Activated T-cell treated with anti-CD3 and anti-CD28 coated beads, Interleukin-2, amount 50 U/mL, for 72 hours (primary cell): ENCODE measurements around the gene RBM24. TPM values are rescaled to one million over a fixed set of nuclear protein-coding genes. Genes with fewer than 3 reads are reported as not detected.
"Not testable (repeated sequence)": the region's sequence is repeated elsewhere in the genome, so short reads cannot be mapped to it uniquely, and the experiment has no call there.

ENCODE experiments used
- ATAC-seq, 2 donors: fragments of 150-1000 bp; cut with Tn5 transposase; replicated peaks in 1 of 2; 2 replicates each; pipeline ENCODE4 v1.10.0; 2021; ENCODE audit warnings: moderate library complexity in 2 of 2, mild to moderate bottlenecking in 1 of 2
- DNase-seq, 2 donors: peaks; one replicate each; pipeline ENCODE4 v3.0.0; 2021 to 2022; ENCODE audit warnings: mixed read lengths in 1 of 2
- H3K27ac Mint-ChIP-seq: one replicate; pipeline ENCODE4 v1.8.0; 2022; ENCODE audit warnings: mild to moderate bottlenecking, moderate library complexity, mixed read lengths
- H3K27me3 Mint-ChIP-seq: one replicate; pipeline ENCODE4 v1.8.0; 2022; ENCODE audit warnings: low read depth, mixed read lengths
- H3K36me3 Mint-ChIP-seq, 2 donors: one replicate each; pipeline ENCODE4 v1.8.0; 2022; ENCODE audit warnings: mixed read lengths in 2 of 2, mild to moderate bottlenecking in 1 of 2; ENCODE audit not compliant: insufficient read depth in 2 of 2
- H3K4me1 Mint-ChIP-seq: one replicate; pipeline ENCODE4 v1.8.0; 2022; ENCODE audit warnings: low read depth, mixed read lengths
- H3K4me3 Mint-ChIP-seq, 2 donors: one replicate each; pipeline ENCODE4 v1.8.0; 2022; ENCODE audit warnings: mild to moderate bottlenecking in 2 of 2, mixed read lengths in 2 of 2, moderate library complexity in 2 of 2
- H3K9me3 Mint-ChIP-seq, 2 donors: one replicate each; pipeline ENCODE4 v1.8.0; 2022; ENCODE audit warnings: mixed read lengths in 2 of 2
- total RNA-seq, 2 donors: library from RNA; stranded (reverse); gene quantifications; one replicate each; pipeline ENCODE4 v1.2.3, GENCODE V29; 2022

The RBM24 gene
- total RNA-seq, 2 donors from 2014 or later = not detected

GRCh38 chr6:17298257-17298656 is 17.1 kb downstream of the RBM24 start:
- no peak overlapping the region for H3K27ac Mint-ChIP-seq
- ATAC-seq = no peak
- H3K4me1 Mint-ChIP-seq = no peaks in the 10 kb centered on the region
- no peaks in the 10 kb centered on the region for H3K27me3 Mint-ChIP-seq
- H3K4me3 Mint-ChIP-seq = no peak overlapping the region
- no peak for DNase-seq
- H3K36me3 Mint-ChIP-seq = no peaks in the 10 kb centered on the region
- no peaks in the 10 kb centered on the region for H3K9me3 Mint-ChIP-seq

GRCh38 chr6:17299222-17299621 is 18.1 kb downstream of the RBM24 start:
- Mint-ChIP-seq H3K4me3 (no peak overlapping the region), H3K4me1 (no peaks in the 10 kb centered on the region), H3K36me3 (no peaks in the 10 kb centered on the region), H3K9me3 (no peaks in the 10 kb centered on the region), H3K27me3 (no peaks in the 10 kb centered on the region), H3K27ac (no peak overlapping the region)
- ATAC-seq (no peak), DNase-seq (no peak)

- no peaks in the 10 kb centered on the region for H3K4me1 Mint-ChIP-seq
- H3K4me3 Mint-ChIP-seq = no peak overlapping the region
- ATAC-seq (no peak), DNase-seq (no peak)
- no peaks in the 10 kb centered on the region for H3K9me3 Mint-ChIP-seq
- H3K27ac Mint-ChIP-seq = no peak overlapping the region
- no peaks in the 10 kb centered on the region for H3K27me3 Mint-ChIP-seq
- H3K36me3 Mint-ChIP-seq = no peaks in the 10 kb centered on the region
These were observed 18.6 kb downstream of the RBM24 start for GRCh38 chr6:17299750-17300149.

DNA sequence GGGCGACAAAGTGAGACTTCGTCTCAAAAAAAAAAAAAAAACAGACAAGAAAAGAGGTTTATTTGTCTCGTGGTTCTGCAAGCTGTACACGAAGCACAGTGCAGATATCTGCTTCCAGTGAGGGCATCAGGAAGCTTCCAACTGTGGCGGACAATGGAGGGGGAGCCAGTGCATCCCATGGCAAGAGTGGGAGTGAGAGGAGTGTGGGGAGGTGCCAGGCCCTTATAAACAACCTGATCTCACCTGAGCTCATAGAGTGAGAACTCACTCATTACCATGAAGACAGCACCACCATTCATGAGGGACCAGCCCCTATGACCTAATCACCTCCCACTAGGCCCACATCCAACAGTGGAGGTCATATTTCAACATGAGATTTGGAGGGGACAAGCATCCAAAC is 19.5 kb downstream of the RBM24 start:
- Mint-ChIP-seq H3K27me3 (no peaks in the 10 kb centered on the region), H3K9me3 (no peaks in the 10 kb centered on the region), H3K4me3 (no peak overlapping the region), H3K4me1 (no peaks in the 10 kb centered on the region), H3K36me3 (no peaks in the 10 kb centered on the region), H3K27ac (no peak overlapping the region)
- DNase-seq (no peak), ATAC-seq (no peak)

DNA sequence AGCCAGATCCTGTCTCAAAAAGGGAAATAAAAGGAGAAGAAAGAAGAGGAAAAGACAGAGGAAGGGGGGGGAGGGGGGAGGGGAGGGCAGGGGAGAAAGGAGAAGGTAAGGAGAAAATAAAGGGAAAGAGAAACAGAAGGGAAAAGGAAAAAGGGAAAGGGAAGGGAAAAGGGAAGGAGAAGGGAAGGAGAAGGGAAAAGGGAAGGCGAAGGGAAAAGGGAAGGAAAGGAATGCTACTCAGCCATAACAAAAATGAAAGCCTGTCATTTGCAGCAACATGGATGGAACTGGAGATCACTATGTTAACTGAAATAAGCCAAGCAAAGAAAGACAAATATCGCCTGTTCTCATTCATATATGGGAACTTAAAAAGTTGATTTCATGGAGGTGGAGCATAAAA is 22.3 kb downstream of the RBM24 start:
- DNase-seq (no peak), ATAC-seq (no peak)
- no peaks in the 10 kb centered on the region for H3K9me3 Mint-ChIP-seq
- no peaks in the 10 kb centered on the region for H3K4me1 Mint-ChIP-seq
- H3K4me3 Mint-ChIP-seq = no peak overlapping the region
- no peaks in the 10 kb centered on the region for H3K27me3 Mint-ChIP-seq
- no peak overlapping the region for H3K27ac Mint-ChIP-seq
- no peaks in the 10 kb centered on the region for H3K36me3 Mint-ChIP-seq

- Mint-ChIP-seq H3K27me3 (no peaks in the 10 kb centered on the region), H3K36me3 (no peaks in the 10 kb centered on the region), H3K9me3 (peaks cover 0 to 1% of the 10 kb centered on the region in 2 donors), H3K4me3 (no peak overlapping the region), H3K4me1 (no peaks in the 10 kb centered on the region), H3K27ac (no peak overlapping the region)
- no peak for ATAC-seq
- no peak for DNase-seq
These were observed 24.2 kb downstream of the RBM24 start for GRCh38 chr6:17305219-17306001.

GRCh38 chr6:17311595-17312311 is 30.6 kb downstream of the RBM24 start:
- DNase-seq (no peak), ATAC-seq (no peak)
- H3K27ac Mint-ChIP-seq = no peak overlapping the region
- H3K4me1 Mint-ChIP-seq = no peaks in the 10 kb centered on the region
- no peaks in the 10 kb centered on the region for H3K36me3 Mint-ChIP-seq
- H3K27me3 Mint-ChIP-seq = no peaks in the 10 kb centered on the region
- no peak overlapping the region for H3K4me3 Mint-ChIP-seq
- H3K9me3 Mint-ChIP-seq = peaks cover 2 to 6% of the 10 kb centered on the region in 2 donors

GRCh38 chr6:17313238-17313637 is 32.1 kb downstream of the RBM24 start:
- not testable (repeated sequence) for H3K27ac Mint-ChIP-seq, H3K36me3 Mint-ChIP-seq, H3K27me3 Mint-ChIP-seq, H3K4me1 Mint-ChIP-seq, ATAC-seq, DNase-seq, H3K9me3 Mint-ChIP-seq, H3K4me3 Mint-ChIP-seq

- Mint-ChIP-seq H3K27me3 (no peaks in the 10 kb centered on the region), H3K4me3 (no peak overlapping the region), H3K27ac (no peak overlapping the region), H3K4me1 (no peaks in the 10 kb centered on the region), H3K9me3 (peaks cover 2 to 6% of the 10 kb centered on the region in 2 donors), H3K36me3 (no peaks in the 10 kb centered on the region)
- no peak for ATAC-seq
- no peak for DNase-seq
These were observed 32.8 kb downstream of the RBM24 start for GRCh38 chr6:17313971-17314370.

- DNase-seq (no peak), ATAC-seq (no peak)
- Mint-ChIP-seq H3K4me3 (no peak overlapping the region), H3K4me1 (no peaks in the 10 kb centered on the region), H3K36me3 (no peaks in the 10 kb centered on the region), H3K27ac (no peak overlapping the region), H3K27me3 (no peaks in the 10 kb centered on the region), H3K9me3 (peaks cover 2 to 5% of the 10 kb centered on the region in 2 donors)
These were observed 34.1 kb downstream of the RBM24 start for GRCh38 chr6:17315262-17315661.

GRCh38 chr6:17318435-17319165 is 37.4 kb downstream of the RBM24 start:
- H3K9me3 Mint-ChIP-seq = peaks cover 2 to 5% of the 10 kb centered on the region in 2 donors
- ATAC-seq (no peak), DNase-seq (no peak)
- no peaks in the 10 kb centered on the region for H3K4me1 Mint-ChIP-seq
- H3K4me3 Mint-ChIP-seq = no peak overlapping the region
- H3K27me3 Mint-ChIP-seq = no peaks in the 10 kb centered on the region
- H3K36me3 Mint-ChIP-seq = no peaks in the 10 kb centered on the region
- H3K27ac Mint-ChIP-seq = no peak overlapping the region

DNA sequence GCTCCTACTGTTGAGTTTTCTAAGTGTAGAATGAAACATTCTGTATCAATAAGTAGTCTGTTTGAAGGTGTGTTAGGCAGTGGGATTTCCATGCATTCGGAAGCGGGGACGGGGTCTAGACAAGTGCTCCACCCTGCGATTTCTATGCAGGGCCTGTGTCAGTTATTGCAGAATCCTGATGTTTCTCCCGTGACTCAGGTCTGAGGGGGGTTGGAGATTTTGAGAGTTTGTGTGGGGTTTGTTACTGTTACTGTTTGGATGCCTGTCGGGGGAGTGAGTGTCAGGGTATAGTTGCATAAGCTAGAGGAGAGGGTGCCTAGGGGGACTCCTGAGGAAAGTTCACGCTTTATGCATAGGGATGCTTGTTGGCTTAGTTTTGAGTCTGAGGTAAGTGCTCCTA is 39.1 kb downstream of the RBM24 start:
- not testable (repeated sequence) for H3K27me3 Mint-ChIP-seq, H3K27ac Mint-ChIP-seq, DNase-seq, H3K4me3 Mint-ChIP-seq, H3K4me1 Mint-ChIP-seq, H3K9me3 Mint-ChIP-seq, ATAC-seq, H3K36me3 Mint-ChIP-seq

- ATAC-seq (no peak), DNase-seq (no peak)
- Mint-ChIP-seq H3K4me1 (no peaks in the 10 kb centered on the region), H3K9me3 (peaks cover 2 to 7% of the 10 kb centered on the region in 2 donors), H3K27ac (no peak overlapping the region), H3K27me3 (no peaks in the 10 kb centered on the region), H3K36me3 (peaks cover 0 to 6% of the 10 kb centered on the region in 2 donors), H3K4me3 (no peak overlapping the region)
These were observed 50.1 kb downstream of the RBM24 start for GRCh38 chr6:17331238-17331637.
